Fibroblast of skin of back (primary cell): ENCODE results near the gene ALDH16A1.

ENCODE experiments used
- DNase-seq: peaks from one replicate; pipeline ENCODE4 v3.0.0-alpha.2; 2013

The ALDH16A1 gene

DNA sequence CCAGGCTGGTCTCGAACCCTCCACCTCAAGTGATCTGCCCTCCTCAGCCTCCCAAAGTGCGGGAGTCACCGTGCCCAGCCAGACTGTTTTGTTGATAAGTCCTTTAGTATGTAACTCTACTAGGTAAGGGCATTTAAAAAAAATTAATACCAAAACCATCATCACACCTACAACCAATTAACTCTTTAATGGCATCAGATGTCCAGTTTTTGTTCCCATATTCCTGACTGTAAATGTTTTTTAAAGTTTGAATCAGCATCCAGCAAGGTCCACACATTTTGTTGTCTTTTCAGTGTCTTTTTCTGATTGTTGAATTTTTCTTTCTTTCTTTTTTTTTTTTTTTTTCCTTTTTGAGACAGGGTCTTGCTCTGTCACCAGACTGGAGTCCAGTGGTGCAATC lies 65.0 kb downstream of the ALDH16A1 start:
- no peak for DNase-seq
